ENCODE measurements around the gene KPNA2.

Gene KPNA2

GRCh38 chr17:68080411-68081150 is 45.0 kb downstream of the KPNA2 start:
- no peak for TF ChIP-seq CTCF (IDR thresholded peaks at IDR 0.05)

GRCh38 chr17:68085771-68086381 is 50.3 kb downstream of the KPNA2 start:
- TF ChIP-seq CTCF (IDR thresholded peaks at IDR 0.05): no peak

DNA sequence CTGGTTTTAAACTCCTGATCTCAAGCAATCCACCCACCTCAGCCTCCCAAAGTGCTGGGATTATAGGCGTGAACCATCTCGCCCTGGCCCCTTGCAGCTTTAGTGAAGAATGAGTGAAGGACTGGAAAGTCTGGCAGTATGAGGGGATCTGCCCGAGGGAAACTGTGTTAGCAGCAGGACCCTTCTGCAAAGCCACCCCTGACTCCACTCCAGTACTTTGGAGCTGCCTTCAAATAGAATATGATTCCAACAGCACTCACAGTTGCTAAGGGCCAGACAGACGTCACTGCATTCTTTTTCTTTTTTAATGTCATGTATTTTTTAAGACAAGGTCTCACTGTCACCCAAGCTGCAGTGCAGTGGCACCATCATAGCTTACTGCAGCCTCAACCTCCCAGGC is 52.3 kb downstream of the KPNA2 start:
- TF ChIP-seq CTCF (IDR thresholded peaks at IDR 0.05): no peak

GRCh38 chr17:68089881-68090280 is 54.3 kb downstream of the KPNA2 start:
- TF ChIP-seq CTCF (IDR thresholded peaks at IDR 0.05): no peak

- TF ChIP-seq CTCF (IDR thresholded peaks at IDR 0.05): no peak
Measured at GRCh38 chr17:68094481-68095078, 59.0 kb downstream of the KPNA2 start.

DNA sequence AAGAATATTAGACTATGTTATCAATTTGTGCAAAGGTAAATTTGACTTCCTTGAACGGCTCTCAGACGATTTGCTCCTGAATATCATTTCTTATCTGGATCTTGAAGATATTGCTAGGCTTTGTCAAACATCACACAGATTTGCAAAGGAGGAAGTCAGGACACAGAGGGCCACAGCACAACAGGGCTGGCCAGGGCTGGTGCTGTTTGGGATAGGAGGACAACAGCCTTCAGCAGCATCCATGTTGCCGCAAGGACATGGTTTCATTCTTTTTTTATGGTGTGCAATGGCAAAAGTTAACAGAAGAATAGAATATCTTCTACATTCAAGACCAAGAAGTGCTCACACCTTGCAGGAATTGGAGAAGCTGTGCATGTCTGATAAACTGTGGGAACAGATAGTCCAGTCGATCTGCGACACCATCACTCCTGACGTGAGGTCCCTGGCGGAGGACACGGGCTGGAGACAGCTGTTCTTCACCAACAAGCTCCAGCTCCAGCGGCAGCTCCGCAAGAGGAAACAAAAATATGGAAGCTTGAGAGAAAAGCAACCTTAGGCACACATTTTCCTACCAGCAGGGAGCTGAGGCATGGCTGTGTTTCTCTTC is 59.8 kb downstream of the KPNA2 start:
- no peak for TF ChIP-seq CTCF (IDR thresholded peaks at IDR 0.05)

- TF ChIP-seq CTCF (IDR thresholded peaks at IDR 0.05): no peak
Measured at GRCh38 chr17:68096111-68096510, 60.6 kb downstream of the KPNA2 start.
